T follicular helper cell (primary cell): ENCODE measurements around the gene SND1.

Experiments used
- DNase-seq: peaks from one replicate; pipeline ENCODE4 v3.0.0-alpha.2; 2020; ENCODE audit warnings: low read depth

Gene SND1

GRCh38 chr7:127870231-127870907, 218.4 kb downstream of the SND1 start:
- DNase-seq = no peak

- DNase-seq = no peak
These were observed 219.2 kb downstream of the SND1 start for GRCh38 chr7:127871226-127871625.

- no peak for DNase-seq
These were observed 220.1 kb downstream of the SND1 start for GRCh38 chr7:127872122-127872521.

- DNase-seq = no peak
These were observed 221.2 kb downstream of the SND1 start for GRCh38 chr7:127873151-127873550.

GRCh38 chr7:127873715-127874636, 222.0 kb downstream of the SND1 start:
- DNase-seq = no peak

GRCh38 chr7:127874951-127875608, 223.1 kb downstream of the SND1 start:
- DNase-seq = no peak

- DNase-seq = no peak
These were observed 224.4 kb downstream of the SND1 start for GRCh38 chr7:127876393-127876792.

- DNase-seq = no peak
These were observed 226.0 kb downstream of the SND1 start for GRCh38 chr7:127877951-127878350.

- DNase-seq = no peak
These were observed 226.8 kb downstream of the SND1 start for GRCh38 chr7:127878791-127879190.

GRCh38 chr7:127879436-127879835, 227.4 kb downstream of the SND1 start:
- no peak for DNase-seq

- DNase-seq = no peak
These were observed 227.9 kb downstream of the SND1 start for GRCh38 chr7:127879942-127880341.

- DNase-seq = no peak
These were observed 228.5 kb downstream of the SND1 start for GRCh38 chr7:127880454-127880853.

- no peak for DNase-seq
These were observed 229.6 kb downstream of the SND1 start for GRCh38 chr7:127881564-127881963.

- no peak for DNase-seq
These were observed 230.4 kb downstream of the SND1 start for GRCh38 chr7:127882313-127882920.

- DNase-seq = no peak
These were observed 232.1 kb downstream of the SND1 start for GRCh38 chr7:127884066-127884559.

- DNase-seq = no peak
These were observed 233.3 kb downstream of the SND1 start for GRCh38 chr7:127885222-127885772.

GRCh38 chr7:127885843-127886242, 233.8 kb downstream of the SND1 start:
- no peak for DNase-seq

GRCh38 chr7:127886248-127886647, 234.3 kb downstream of the SND1 start:
- DNase-seq = no peak

- DNase-seq = no peak
These were observed 235.1 kb downstream of the SND1 start for GRCh38 chr7:127887096-127887495.

GRCh38 chr7:127887631-127888030, 235.6 kb downstream of the SND1 start:
- no peak for DNase-seq

- no peak for DNase-seq
These were observed 236.4 kb downstream of the SND1 start for GRCh38 chr7:127888411-127888810.

- DNase-seq = no peak
These were observed 236.8 kb downstream of the SND1 start for GRCh38 chr7:127888825-127889224.
